Measurements from ENCODE around the gene RBM34.
"Not testable (repeated sequence)": the region's sequence is repeated elsewhere in the genome, so short reads cannot be mapped to it uniquely, and the experiment has no call there.

RBM34 gene

GRCh38 chr1:235093696-235094592 is 67.1 kb downstream of the RBM34 start:
- H3K4me3 ChIP-seq (ENCODE audit: low read length) = no peak overlapping the region
- no peaks in the 10 kb centered on the region for H3K9me3 ChIP-seq (ENCODE audit: control insufficient read depth, low read length)
- H3K9ac ChIP-seq (ENCODE audit: low read length) = peak overlapping the region; percentile 19
- H3K4me1 ChIP-seq (ENCODE audit: control insufficient read depth, insufficient read depth, low read length) = peaks cover 11% of the 10 kb centered on the region
- no peaks in the 10 kb centered on the region for H3K27me3 ChIP-seq (ENCODE audit: control insufficient read depth, insufficient read depth, low read length)
- no peaks in the 10 kb centered on the region for H3K36me3 ChIP-seq (ENCODE audit: control insufficient read depth, insufficient read depth, low read length)

GRCh38 chr1:235093013-235093695 is 67.9 kb downstream of the RBM34 start:
- no peak overlapping the region for H3K4me3 ChIP-seq (ENCODE audit: low read length)
- H3K36me3 ChIP-seq (ENCODE audit: control insufficient read depth, insufficient read depth, low read length) = no peaks in the 10 kb centered on the region
- peak overlapping the region; percentile 19 for H3K9ac ChIP-seq (ENCODE audit: low read length)

GRCh38 chr1:235092415-235092814 is 68.6 kb downstream of the RBM34 start:
- not testable (repeated sequence) for H3K9me3 ChIP-seq (ENCODE audit: control insufficient read depth, low read length); H3K27me3 ChIP-seq (ENCODE audit: control insufficient read depth, insufficient read depth, low read length); H3K36me3 ChIP-seq (ENCODE audit: control insufficient read depth, insufficient read depth, low read length); H3K9ac ChIP-seq (ENCODE audit: low read length); H3K4me3 ChIP-seq (ENCODE audit: low read length)
- peaks cover 11% of the 10 kb centered on the region for H3K4me1 ChIP-seq (ENCODE audit: control insufficient read depth, insufficient read depth, low read length)

More at GRCh38 chr1:235093013-235093695, 67.9 kb downstream of the RBM34 start:
- H3K4me1 ChIP-seq (ENCODE audit: control insufficient read depth, insufficient read depth, low read length) = peaks cover 11% of the 10 kb centered on the region
- H3K9me3 ChIP-seq (ENCODE audit: control insufficient read depth, low read length) = no peaks in the 10 kb centered on the region
- no peaks in the 10 kb centered on the region for H3K27me3 ChIP-seq (ENCODE audit: control insufficient read depth, insufficient read depth, low read length)

GRCh38 chr1:235092045-235092406 is 69.0 kb downstream of the RBM34 start:
- H3K9ac ChIP-seq (ENCODE audit: low read length); H3K9me3 ChIP-seq (ENCODE audit: control insufficient read depth, low read length): not testable (repeated sequence)

GRCh38 chr1:235091319-235092044 is 69.6 kb downstream of the RBM34 start:
- peaks cover 11% of the 10 kb centered on the region for H3K4me1 ChIP-seq (ENCODE audit: control insufficient read depth, insufficient read depth, low read length)
- H3K9me3 ChIP-seq (ENCODE audit: control insufficient read depth, low read length); H3K27me3 ChIP-seq (ENCODE audit: control insufficient read depth, insufficient read depth, low read length); H3K4me3 ChIP-seq (ENCODE audit: low read length); H3K36me3 ChIP-seq (ENCODE audit: control insufficient read depth, insufficient read depth, low read length); H3K9ac ChIP-seq (ENCODE audit: low read length): not testable (repeated sequence)

More at GRCh38 chr1:235092045-235092406, 69.0 kb downstream of the RBM34 start:
- not testable (repeated sequence) for H3K27me3 ChIP-seq (ENCODE audit: control insufficient read depth, insufficient read depth, low read length); H3K4me3 ChIP-seq (ENCODE audit: low read length); H3K36me3 ChIP-seq (ENCODE audit: control insufficient read depth, insufficient read depth, low read length)
- peaks cover 11% of the 10 kb centered on the region for H3K4me1 ChIP-seq (ENCODE audit: control insufficient read depth, insufficient read depth, low read length)

- Histone ChIP-seq H3K9me3 (ENCODE audit: control insufficient read depth, low read length) (no peaks in the 10 kb centered on the region), H3K4me1 (ENCODE audit: control insufficient read depth, insufficient read depth, low read length) (peaks cover 11% of the 10 kb centered on the region), H3K27me3 (ENCODE audit: control insufficient read depth, insufficient read depth, low read length) (no peaks in the 10 kb centered on the region), H3K9ac (ENCODE audit: low read length) (no peak overlapping the region), H3K4me3 (ENCODE audit: low read length) (no peak overlapping the region), H3K36me3 (ENCODE audit: control insufficient read depth, insufficient read depth, low read length) (no peaks in the 10 kb centered on the region)
Observed at GRCh38 chr1:235090406-235091069, 70.5 kb downstream of the RBM34 start.

GRCh38 chr1:235088907-235089306 is 72.1 kb downstream of the RBM34 start:
- Histone ChIP-seq H3K9ac (ENCODE audit: low read length) (no peak overlapping the region), H3K27me3 (ENCODE audit: control insufficient read depth, insufficient read depth, low read length) (no peaks in the 10 kb centered on the region), H3K4me1 (ENCODE audit: control insufficient read depth, insufficient read depth, low read length) (peaks cover 14% of the 10 kb centered on the region), H3K9me3 (ENCODE audit: control insufficient read depth, low read length) (no peaks in the 10 kb centered on the region), H3K4me3 (ENCODE audit: low read length) (no peak overlapping the region), H3K36me3 (ENCODE audit: control insufficient read depth, insufficient read depth, low read length) (no peaks in the 10 kb centered on the region)

GRCh38 chr1:235088430-235088829 is 72.6 kb downstream of the RBM34 start:
- no peaks in the 10 kb centered on the region for H3K27me3 ChIP-seq (ENCODE audit: control insufficient read depth, insufficient read depth, low read length)
- no peaks in the 10 kb centered on the region for H3K36me3 ChIP-seq (ENCODE audit: control insufficient read depth, insufficient read depth, low read length)
- no peaks in the 10 kb centered on the region for H3K9me3 ChIP-seq (ENCODE audit: control insufficient read depth, low read length)
- no peak overlapping the region for H3K4me3 ChIP-seq (ENCODE audit: low read length)
- H3K9ac ChIP-seq (ENCODE audit: low read length) = no peak overlapping the region
- H3K4me1 ChIP-seq (ENCODE audit: control insufficient read depth, insufficient read depth, low read length) = peaks cover 14% of the 10 kb centered on the region

GRCh38 chr1:235087906-235088305 is 73.1 kb downstream of the RBM34 start:
- no peaks in the 10 kb centered on the region for H3K9me3 ChIP-seq (ENCODE audit: control insufficient read depth, low read length)
- H3K36me3 ChIP-seq (ENCODE audit: control insufficient read depth, insufficient read depth, low read length) = no peaks in the 10 kb centered on the region
- no peaks in the 10 kb centered on the region for H3K27me3 ChIP-seq (ENCODE audit: control insufficient read depth, insufficient read depth, low read length)
- no peak overlapping the region for H3K4me3 ChIP-seq (ENCODE audit: low read length)
- no peak overlapping the region for H3K9ac ChIP-seq (ENCODE audit: low read length)
- H3K4me1 ChIP-seq (ENCODE audit: control insufficient read depth, insufficient read depth, low read length) = peaks cover 14% of the 10 kb centered on the region

GRCh38 chr1:235085411-235086117 is 75.5 kb downstream of the RBM34 start:
- peaks cover 20% of the 10 kb centered on the region for H3K4me1 ChIP-seq (ENCODE audit: control insufficient read depth, insufficient read depth, low read length)
- H3K36me3 ChIP-seq (ENCODE audit: control insufficient read depth, insufficient read depth, low read length); H3K9ac ChIP-seq (ENCODE audit: low read length); H3K9me3 ChIP-seq (ENCODE audit: control insufficient read depth, low read length); H3K27me3 ChIP-seq (ENCODE audit: control insufficient read depth, insufficient read depth, low read length); H3K4me3 ChIP-seq (ENCODE audit: low read length): not testable (repeated sequence)

All from mucosa of stomach (tissue), 1 donor.